SH-SY5Y (cell line): ENCODE data around the gene MID1.

Experiments
- GATA2 ChIP-seq: IDR thresholded peaks from 2 replicates; pipeline ENCODE4 v1.6.1; 2011; ENCODE audit warnings: mild to moderate bottlenecking, low read depth, low read length
- GATA3 ChIP-seq: IDR thresholded peaks from 2 replicates; pipeline ENCODE4 v1.6.1; 2011; ENCODE audit warnings: low read depth, mild to moderate bottlenecking, low read length, moderate library complexity

DNA sequence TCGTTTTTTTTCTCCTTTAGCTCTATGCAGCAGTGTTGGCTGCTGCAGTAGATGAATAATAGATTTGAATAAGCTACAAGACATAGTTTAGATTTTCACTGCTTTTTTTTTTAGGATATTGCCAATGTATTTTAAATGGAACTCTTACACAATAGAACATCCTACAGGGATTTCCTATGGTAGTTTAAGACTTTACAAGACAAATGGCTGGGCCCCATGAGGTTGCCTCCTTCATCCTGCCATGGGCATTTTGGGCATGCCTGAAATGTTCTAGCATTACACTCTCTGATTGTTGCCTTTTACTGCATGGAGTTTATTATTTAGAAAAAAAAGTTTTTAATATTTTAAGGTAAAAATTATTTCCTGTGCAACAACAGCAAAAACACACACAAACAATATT lies 74.5 kb downstream of the MID1 start:
- TF ChIP-seq GATA2 (no peak), GATA3 (no peak)
